ENCODE measurements around the gene JMJD6.
A peak's percentile ranks its signal among the peaks of the same experiment; 100 is the strongest.

The JMJD6 gene

GRCh38 chr17:76683011-76683755 is 43.2 kb downstream of the JMJD6 start:
- DNase-seq (ENCODE audit: low read depth in 1 of 2, low spot score in 1 of 2): no peak
- TF ChIP-seq REST (IDR thresholded peaks at IDR 0.05; ENCODE audit: insufficient replicate concordance, low read depth): no peak
- TF ChIP-seq, protein P1, sequence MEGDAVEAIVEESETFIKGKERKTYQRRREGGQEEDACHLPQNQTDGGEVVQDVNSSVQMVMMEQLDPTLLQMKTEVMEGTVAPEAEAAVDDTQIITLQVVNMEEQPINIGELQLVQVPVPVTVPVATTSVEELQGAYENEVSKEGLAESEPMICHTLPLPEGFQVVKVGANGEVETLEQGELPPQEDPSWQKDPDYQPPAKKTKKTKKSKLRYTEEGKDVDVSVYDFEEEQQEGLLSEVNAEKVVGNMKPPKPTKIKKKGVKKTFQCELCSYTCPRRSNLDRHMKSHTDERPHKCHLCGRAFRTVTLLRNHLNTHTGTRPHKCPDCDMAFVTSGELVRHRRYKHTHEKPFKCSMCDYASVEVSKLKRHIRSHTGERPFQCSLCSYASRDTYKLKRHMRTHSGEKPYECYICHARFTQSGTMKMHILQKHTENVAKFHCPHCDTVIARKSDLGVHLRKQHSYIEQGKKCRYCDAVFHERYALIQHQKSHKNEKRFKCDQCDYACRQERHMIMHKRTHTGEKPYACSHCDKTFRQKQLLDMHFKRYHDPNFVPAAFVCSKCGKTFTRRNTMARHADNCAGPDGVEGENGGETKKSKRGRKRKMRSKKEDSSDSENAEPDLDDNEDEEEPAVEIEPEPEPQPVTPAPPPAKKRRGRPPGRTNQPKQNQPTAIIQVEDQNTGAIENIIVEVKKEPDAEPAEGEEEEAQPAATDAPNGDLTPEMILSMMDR (IDR thresholded peaks at IDR 0.05; ENCODE audit: insufficient read depth, low read length): peak; percentile 9
- no peak overlapping the region for H3K27ac ChIP-seq (replicated peaks)
- H3K4me3 ChIP-seq (replicated peaks; ENCODE audit: insufficient read depth, low read length): no peak overlapping the region
- no peaks in the 10 kb centered on the region for H3K27me3 ChIP-seq (ENCODE audit: insufficient read depth, poor library complexity, severe bottlenecking)

DNA sequence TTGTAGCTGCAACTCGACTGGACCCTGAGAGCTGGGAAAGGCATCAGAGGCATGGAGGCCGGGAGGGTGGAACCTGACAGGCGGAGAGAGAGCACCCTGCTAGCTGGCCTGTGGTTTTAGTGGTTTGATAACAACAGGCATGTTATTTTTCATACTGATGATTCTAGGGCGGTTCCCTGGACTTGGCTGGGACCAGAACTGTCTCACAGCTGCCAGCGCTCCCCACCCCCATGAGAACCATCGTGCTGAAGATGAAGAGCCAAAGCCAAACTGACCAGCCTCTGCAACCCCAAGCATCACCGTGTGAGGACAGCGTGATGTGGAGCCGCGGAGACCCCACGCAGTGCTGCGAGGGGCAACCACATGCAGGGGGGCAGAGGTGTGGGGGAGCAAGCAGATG is 44.1 kb downstream of the JMJD6 start:
- no peak overlapping the region for H3K4me3 ChIP-seq (replicated peaks; ENCODE audit: insufficient read depth, low read length)
- H3K27ac ChIP-seq (replicated peaks): no peak overlapping the region
- no peak for TF ChIP-seq GABPA (IDR thresholded peaks at IDR 0.05; ENCODE audit: low read depth)
- TF ChIP-seq, protein P1 (IDR thresholded peaks at IDR 0.05; ENCODE audit: insufficient read depth, low read length): no peak
- no peak for TF ChIP-seq REST (IDR thresholded peaks at IDR 0.05; ENCODE audit: insufficient replicate concordance, low read depth)
- TF ChIP-seq SPI1 (IDR thresholded peaks at IDR 0.05; ENCODE audit: borderline replicate concordance, low read depth): no peak
- TF ChIP-seq POLR2AphosphoS5 (IDR thresholded peaks at IDR 0.05; ENCODE audit: low read depth): no peak
- DNase-seq (ENCODE audit: low read depth in 1 of 2, low spot score in 1 of 2): no peak
- no peaks in the 10 kb centered on the region for H3K27me3 ChIP-seq (ENCODE audit: insufficient read depth, poor library complexity, severe bottlenecking)

DNA sequence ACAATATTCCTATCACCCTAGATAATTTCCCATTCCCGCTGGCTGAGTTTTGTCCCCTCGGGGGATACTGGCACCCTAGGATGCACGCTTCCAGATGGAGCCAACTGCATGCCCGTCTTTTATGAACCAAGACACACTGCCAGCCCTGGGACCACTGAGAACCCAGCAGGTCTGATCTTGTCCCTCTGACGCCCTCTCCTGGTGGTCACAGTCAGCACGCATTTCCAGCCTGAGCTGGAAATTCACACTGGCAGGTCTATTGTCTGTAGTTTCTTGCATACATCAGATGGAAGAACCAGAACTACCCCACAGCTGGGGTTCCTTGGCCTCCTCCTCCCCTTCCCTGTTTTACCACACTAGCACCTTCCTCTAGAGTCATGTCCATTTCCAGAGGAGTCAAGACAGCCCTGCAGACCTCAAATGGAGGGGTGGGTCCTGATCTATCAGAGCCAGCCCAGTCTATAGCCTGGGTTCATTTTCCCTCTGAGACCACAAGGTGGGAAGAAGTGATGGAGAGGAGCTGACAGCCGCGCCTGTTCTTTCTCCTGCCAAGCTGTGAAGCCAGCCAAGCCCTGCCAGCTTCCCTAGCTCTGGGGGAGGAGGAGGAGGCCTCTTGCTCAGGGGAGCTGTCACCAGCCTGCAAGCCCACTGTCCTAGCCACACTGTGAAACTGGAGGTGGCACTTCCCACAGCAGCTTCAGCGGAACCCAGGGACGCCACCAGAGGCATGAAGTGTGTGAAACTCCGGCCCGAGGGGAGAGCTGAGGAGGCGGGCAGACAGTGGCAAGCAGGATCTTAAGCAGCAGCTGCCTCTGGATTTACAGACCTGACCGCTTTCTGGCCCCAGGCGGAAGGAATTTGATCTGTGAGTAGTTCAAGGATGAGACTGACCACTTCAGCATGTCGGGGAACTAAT is 44.9 kb downstream of the JMJD6 start:
- Histone ChIP-seq H3K4me3 (replicated peaks; ENCODE audit: insufficient read depth, low read length) (no peak overlapping the region), H3K27ac (replicated peaks) (no peak overlapping the region), H3K27me3 (ENCODE audit: insufficient read depth, poor library complexity, severe bottlenecking) (no peaks in the 10 kb centered on the region)
- TF ChIP-seq, protein P1 (IDR thresholded peaks at IDR 0.05; ENCODE audit: insufficient read depth, low read length): peak; percentile 84
- TF ChIP-seq GABPA (IDR thresholded peaks at IDR 0.05; ENCODE audit: low read depth) (no peak), REST (IDR thresholded peaks at IDR 0.05; ENCODE audit: insufficient replicate concordance, low read depth) (no peak)
- peak in 1 of 2 experiments; percentile 75 for DNase-seq (ENCODE audit: low read depth in 1 of 2, low spot score in 1 of 2)

All from HL-60 (cell line).